Upper lobe of right lung (tissue), 1 donor: ENCODE measurements around the gene SNTG2. TPM values are rescaled to one million over a fixed set of nuclear protein-coding genes. Genes with fewer than 3 reads are reported as not detected.

Experiments
- ATAC-seq: fragments of 200-7000 bp; cut with Tn5 transposase; one replicate; pipeline ENCODE4 v1.9.1; 2020; ENCODE audit warnings: mild to moderate bottlenecking, moderate library complexity
- DNase-seq: peaks from one replicate; pipeline ENCODE4 v3.0.0-alpha.2; 2020
- H3K27ac ChIP-seq: fragments of 200-600 bp; one replicate; pipeline ENCODE4 v1.8.0; 2022
- H3K27me3 ChIP-seq: fragments of 200-600 bp; one replicate; pipeline ENCODE4 v1.8.0; 2022; ENCODE audit warnings: mild to moderate bottlenecking
- H3K36me3 ChIP-seq: fragments of 200-600 bp; one replicate; pipeline ENCODE4 v1.8.0; 2022
- H3K4me1 ChIP-seq: fragments of 200-600 bp; one replicate; pipeline ENCODE4 v1.8.0; 2022
- H3K4me3 ChIP-seq: fragments of 200-600 bp; one replicate; pipeline ENCODE4 v1.8.0; 2022; ENCODE audit warnings: mild to moderate bottlenecking
- H3K9me3 ChIP-seq: fragments of 200-600 bp; one replicate; pipeline ENCODE4 v1.8.0; 2022
- intact Hi-C: fragments of 100-400 bp; cut with DNase I; formaldehyde crosslinking; loops from one replicate; pipeline ENCODE4 v1.11.0; 2022
- total RNA-seq: library from RNA; stranded (reverse); fragmentation: NEBNext Ultra II Directional; extraction: Animal tissue kit (Norgen Biotek cat#: 25700); gene quantifications from one replicate; pipeline ENCODE4 v1.2.1, GENCODE V29; 2021
- TF ChIP-seq, protein P1 (sequence below): fragments of 200-600 bp; IDR thresholded peaks from one replicate; pipeline ENCODE4 v1.8.0; 2022; ENCODE audit warnings: antibody characterized with exemption
- donor health status: DM: no; HTN: yes; CAD: no; lungs with severe emphysema.

The SNTG2 gene
- total RNA-seq, 1 donor from 2014 or later = 3.6 TPM

DNA sequence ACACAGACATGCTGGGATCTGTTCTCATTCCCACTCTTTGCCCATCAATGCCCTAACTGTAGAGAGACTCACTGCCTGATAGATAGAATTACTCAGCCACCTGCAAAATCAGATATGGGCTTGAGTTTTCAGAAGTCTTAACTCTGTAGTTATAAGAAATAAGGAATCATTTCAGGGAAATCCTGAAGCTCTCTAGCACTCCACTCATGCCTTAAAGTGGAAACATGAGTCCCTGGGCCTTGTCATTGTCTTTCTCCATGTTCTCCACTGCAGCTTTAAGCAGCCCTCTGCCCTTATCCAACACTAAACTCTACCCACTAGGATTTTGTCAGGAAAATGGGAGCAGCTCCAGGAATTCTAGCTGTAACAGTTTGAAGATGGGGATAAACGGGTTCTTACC is 192.5 kb downstream of the SNTG2 start:
- intact Hi-C loops = no loop called here
- H3K9me3 ChIP-seq = no peaks in the 10 kb centered on the region
- TF ChIP-seq, protein P1, sequence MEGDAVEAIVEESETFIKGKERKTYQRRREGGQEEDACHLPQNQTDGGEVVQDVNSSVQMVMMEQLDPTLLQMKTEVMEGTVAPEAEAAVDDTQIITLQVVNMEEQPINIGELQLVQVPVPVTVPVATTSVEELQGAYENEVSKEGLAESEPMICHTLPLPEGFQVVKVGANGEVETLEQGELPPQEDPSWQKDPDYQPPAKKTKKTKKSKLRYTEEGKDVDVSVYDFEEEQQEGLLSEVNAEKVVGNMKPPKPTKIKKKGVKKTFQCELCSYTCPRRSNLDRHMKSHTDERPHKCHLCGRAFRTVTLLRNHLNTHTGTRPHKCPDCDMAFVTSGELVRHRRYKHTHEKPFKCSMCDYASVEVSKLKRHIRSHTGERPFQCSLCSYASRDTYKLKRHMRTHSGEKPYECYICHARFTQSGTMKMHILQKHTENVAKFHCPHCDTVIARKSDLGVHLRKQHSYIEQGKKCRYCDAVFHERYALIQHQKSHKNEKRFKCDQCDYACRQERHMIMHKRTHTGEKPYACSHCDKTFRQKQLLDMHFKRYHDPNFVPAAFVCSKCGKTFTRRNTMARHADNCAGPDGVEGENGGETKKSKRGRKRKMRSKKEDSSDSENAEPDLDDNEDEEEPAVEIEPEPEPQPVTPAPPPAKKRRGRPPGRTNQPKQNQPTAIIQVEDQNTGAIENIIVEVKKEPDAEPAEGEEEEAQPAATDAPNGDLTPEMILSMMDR = no peak
- no peaks in the 10 kb centered on the region for H3K4me1 ChIP-seq
- no peak overlapping the region for H3K27ac ChIP-seq
- H3K27me3 ChIP-seq = no peaks in the 10 kb centered on the region
- no peaks in the 10 kb centered on the region for H3K36me3 ChIP-seq
- H3K4me3 ChIP-seq = no peak overlapping the region
- DNase-seq = no peak
- no peak for ATAC-seq

DNA sequence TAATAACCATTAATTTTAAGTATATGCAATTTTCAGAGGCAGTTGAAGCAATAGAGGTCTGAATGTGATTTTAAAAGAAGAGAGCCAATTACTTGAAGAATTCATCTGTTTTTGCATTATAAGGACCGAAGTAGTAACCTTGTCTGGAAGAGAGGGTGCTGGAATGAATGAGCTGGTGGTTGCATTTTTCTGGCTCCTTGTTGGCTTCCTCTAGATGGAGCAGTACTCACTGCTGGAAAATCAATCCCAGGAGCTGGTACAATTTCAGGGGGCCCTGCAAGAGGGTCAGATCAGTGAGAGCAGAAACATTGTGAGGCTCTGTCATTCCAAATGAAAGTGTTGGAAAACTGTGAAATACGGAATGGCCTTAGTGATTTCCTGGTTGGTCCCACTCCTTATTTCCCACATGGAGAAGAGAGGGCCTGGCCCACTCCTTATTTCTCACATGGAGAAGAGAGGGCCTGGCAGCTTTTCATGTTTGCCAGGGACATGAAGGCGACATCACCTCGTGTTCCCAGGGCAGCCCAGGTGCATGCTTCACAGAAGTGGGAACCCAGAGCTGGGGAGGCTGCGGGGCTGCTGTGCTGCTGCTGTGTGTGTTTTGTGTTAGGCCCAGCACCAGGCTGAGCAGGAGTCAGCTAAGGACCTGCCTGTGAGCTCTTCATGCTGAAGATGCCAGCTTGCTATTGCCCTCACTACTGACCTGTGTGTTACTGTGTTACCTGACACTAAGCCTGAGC is 197.4 kb downstream of the SNTG2 start:
- TF ChIP-seq, protein P1 = no peak
- Histone ChIP-seq H3K9me3 (no peaks in the 10 kb centered on the region), H3K27ac (no peak overlapping the region), H3K27me3 (no peaks in the 10 kb centered on the region), H3K36me3 (no peaks in the 10 kb centered on the region), H3K4me3 (no peak overlapping the region), H3K4me1 (no peaks in the 10 kb centered on the region)
- DNase-seq = no peak
- peak; percentile 28 for ATAC-seq
- intact Hi-C loops = no loop called here

DNA sequence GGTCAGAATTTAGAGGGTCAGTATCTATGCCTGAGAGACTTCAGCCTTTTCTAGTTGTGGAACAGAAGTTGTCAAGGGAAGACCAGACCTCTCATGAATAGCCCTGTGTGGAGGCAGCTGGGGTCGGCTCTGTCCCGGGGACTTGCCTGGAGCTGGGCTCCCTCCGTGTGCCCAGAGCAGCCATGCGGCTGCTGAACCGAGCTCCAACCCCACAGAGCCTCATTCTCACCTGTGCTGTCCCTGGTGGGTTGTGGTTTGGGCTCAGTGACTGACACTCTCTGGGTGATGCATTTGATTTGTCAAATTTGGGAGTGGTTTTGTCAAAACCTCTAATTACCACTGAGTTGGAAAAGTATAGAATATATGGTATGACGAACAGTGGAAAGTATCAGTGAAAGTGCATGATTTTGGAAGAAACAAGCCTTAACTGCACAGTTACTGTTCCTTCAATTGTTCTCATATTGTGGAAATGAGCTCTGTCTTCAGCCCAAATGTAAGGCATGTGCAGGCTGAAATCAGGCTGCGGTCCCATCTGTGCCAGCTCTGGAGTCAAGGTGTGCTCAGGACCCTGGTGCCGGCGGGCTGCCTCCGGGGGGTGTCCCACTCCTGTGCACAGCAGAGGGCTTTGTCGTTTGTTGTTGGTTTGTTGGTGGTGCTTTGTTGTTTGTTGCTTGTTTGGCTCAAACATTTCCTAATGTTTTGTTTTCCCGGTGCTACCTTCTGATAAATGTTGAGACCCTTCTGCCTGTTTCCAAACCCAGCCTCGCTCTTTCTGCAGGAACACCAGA is 200.3 kb downstream of the SNTG2 start:
- Histone ChIP-seq H3K27ac (no peak overlapping the region), H3K36me3 (no peaks in the 10 kb centered on the region), H3K27me3 (no peaks in the 10 kb centered on the region), H3K4me3 (no peak overlapping the region), H3K4me1 (no peaks in the 10 kb centered on the region), H3K9me3 (no peaks in the 10 kb centered on the region)
- intact Hi-C loops = no loop called here
- TF ChIP-seq, protein P1 = no peak
- ATAC-seq (no peak), DNase-seq (no peak)

DNA sequence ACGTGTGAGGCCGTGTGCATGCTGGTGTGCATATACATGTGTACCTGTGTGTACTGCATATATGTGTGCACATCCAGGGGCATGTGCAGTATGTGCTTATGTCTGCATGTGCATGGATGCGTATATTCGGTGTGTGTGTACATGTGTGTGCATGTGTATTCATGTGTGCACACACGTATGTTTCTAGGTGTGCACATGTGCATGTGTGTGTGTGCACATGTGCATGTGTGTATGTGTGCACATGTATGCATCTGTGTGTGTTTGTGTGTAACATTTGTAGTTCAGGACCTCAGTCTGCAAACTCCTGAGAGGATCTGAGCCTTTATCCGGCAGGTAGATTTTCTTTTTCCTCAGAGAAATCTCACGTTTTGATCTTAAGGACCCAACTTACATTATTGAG is 201.7 kb downstream of the SNTG2 start:
- intact Hi-C loops = no loop called here
- Histone ChIP-seq H3K4me3 (no peak overlapping the region), H3K9me3 (no peaks in the 10 kb centered on the region), H3K27ac (no peak overlapping the region), H3K4me1 (no peaks in the 10 kb centered on the region), H3K36me3 (no peaks in the 10 kb centered on the region), H3K27me3 (no peaks in the 10 kb centered on the region)
- TF ChIP-seq, protein P1 = no peak
- no peak for ATAC-seq
- DNase-seq = no peak

DNA sequence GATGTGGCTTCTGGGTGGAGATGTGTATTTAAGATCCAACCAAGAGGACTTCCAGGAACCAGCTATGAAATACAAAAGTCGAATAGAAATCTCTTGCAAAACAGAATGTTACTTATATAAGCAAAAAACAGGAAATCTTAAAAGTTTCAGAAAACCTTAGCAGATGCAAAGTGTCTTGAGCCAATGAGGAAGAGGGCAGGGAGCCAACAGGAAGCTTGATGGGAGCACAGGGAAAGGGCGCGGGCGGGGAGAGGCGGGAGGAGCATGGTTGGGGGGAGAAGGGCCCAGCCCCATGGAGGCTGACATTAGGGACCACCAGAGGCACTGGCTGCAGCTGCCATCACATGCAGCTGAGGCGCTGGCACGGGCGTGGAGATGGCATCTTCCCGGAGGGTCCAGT is 203.3 kb downstream of the SNTG2 start:
- no peak overlapping the region for H3K27ac ChIP-seq
- no peak overlapping the region for H3K4me3 ChIP-seq
- TF ChIP-seq, protein P1 = no peak
- H3K27me3 ChIP-seq = no peaks in the 10 kb centered on the region
- intact Hi-C loops = no loop called here
- no peaks in the 10 kb centered on the region for H3K36me3 ChIP-seq
- DNase-seq (peak; percentile 66), ATAC-seq (peak; percentile 49)
- no peaks in the 10 kb centered on the region for H3K9me3 ChIP-seq
- no peaks in the 10 kb centered on the region for H3K4me1 ChIP-seq
